Pancreas (tissue), 10 donors: Measurements from ENCODE around the gene DNMT3A. TPM values are rescaled to one million over a fixed set of nuclear protein-coding genes. Genes with fewer than 3 reads are reported as not detected.

Source experiments
- ATAC-seq, 4 donors: fragments of 200-7000 bp; cut with Tn5 transposase; one replicate each; pipeline versions ENCODE4 v1.8.0 to v1.9.1; 2020; ENCODE audit warnings: mild to moderate bottlenecking in 4 of 4, moderate library complexity in 4 of 4
- DNase-seq, 6 donors: peaks; one replicate each; pipeline ENCODE4 v3.0.0-alpha.2; 2020
- FAIRE-seq: peaks from 2 replicates; lab custom pipeline; 2012; peaks lifted over from hg19 to GRCh38; lab: Jason Lieb, UNC
- H3K27ac ChIP-seq, 4 donors: fragments of 200-600 bp; sonication (generic); 1 replicate in 3 of 4; 2 replicates in 1 of 4; pipeline versions ENCODE4 v1.5.0 to v1.8.0; 2020
- H3K27me3 ChIP-seq, 4 donors: fragments of 200-600 bp; one replicate each; pipeline ENCODE4 v1.8.0; 2021
- H3K36me3 ChIP-seq, 3 donors: fragments of 200-600 bp; sonication (generic) in 1 of 3; one replicate each; pipeline versions ENCODE4 v1.5.0 to v1.8.0; 2020 to 2021
- H3K4me1 ChIP-seq, 3 donors: fragments of 200-600 bp; one replicate each; pipeline ENCODE4 v1.8.0; 2021
- H3K4me3 ChIP-seq, 4 donors: fragments of 200-600 bp; sonication (generic) in 2 of 4; one replicate each; pipeline versions ENCODE4 v1.5.0 to v1.8.0; 2020 to 2021
- H3K9me3 ChIP-seq, 4 donors: fragments of 200-600 bp; one replicate each; pipeline ENCODE4 v1.8.0; 2021
- CTCF ChIP-seq, 4 donors: fragments of 200-600 bp; sonication (generic) in 3 of 4; IDR thresholded peaks; one replicate each; pipeline versions ENCODE4 v1.5.0 to v1.8.0; 2021; ENCODE audit warnings: antibody characterized with exemption in 4 of 4
- WGBS, 2 donors: extraction: QIAGEN DNeasy Blood & Tissue Kit; methylation state at CpG; one replicate each; pipeline ENCODE4 v1.1.7; 2013; 5-methylcytosine and 5-hydroxymethylcytosine counted together
- intact Hi-C, 3 donors: fragments of 100-400 bp; cut with DNase I; formaldehyde crosslinking; loops; one replicate each; pipeline versions ENCODE4 v1.11.1 to v1.14.2; 2022
- polyA plus RNA-seq, 2 donors: library from polyadenylated mRNA; stranded (reverse); fragments of 200-250 nt; gene quantifications; one replicate each; pipeline ENCODE4 v1.2.3, GENCODE V29; 2013
- total RNA-seq, 6 donors: library from RNA; stranded (reverse); fragmentation: NEBNext Ultra II Directional in 4 of 6; extraction: Animal tissue kit (Norgen Biotek cat#: 25700) in 4 of 6; gene quantifications; one replicate each; pipeline versions ENCODE4 v1.2.1 to v1.2.4, GENCODE V29; 2021 to 2023
- donor health status: healthy with polysubstance abuse.
- donor health status: DM: no; HTN: no; CAD: no; lungs with moderate emphysema.
- donor health status: DM: no; HTN: no; CAD: no.
- donor health status: control.
- donor health status: control.
- donor health status: Bipolar disorder and iron deficiency.
- donor health status: DM: yes; HTN: yes; CAD: no.
- donor health status: DM: no; HTN: no; CAD: no.
- donor health status: DM: no; HTN: no; CAD: no.
- donor health status: DM: yes; HTN: yes; CAD: no.

Gene DNMT3A
- total and polyA plus RNA-seq, 8 donors = 10.3 to 30.9 (median 17.5) TPM

GRCh38 chr2:25237764-25238163 lies 104.0 kb downstream of the DNMT3A start:
- ATAC-seq = no peak
- Histone ChIP-seq H3K9me3 (no peaks in the 10 kb centered on the region), H3K27ac (no peak overlapping the region), H3K36me3 (peaks cover 3 to 62% (median 20%) of the 10 kb centered on the region in 3 donors), H3K27me3 (no peaks in the 10 kb centered on the region), H3K4me1 (no peaks in the 10 kb centered on the region), H3K4me3 (no peak overlapping the region)
- no peak for TF ChIP-seq CTCF (IDR thresholded peaks at IDR 0.05)
- FAIRE-seq = no peak
- intact Hi-C loops = no loop called here
- 83 to 88% methylated on average over 8 of the region's 8 CpGs for WGBS, 2 donors
- DNase-seq = no peak

- Histone ChIP-seq H3K36me3 (peaks cover 3 to 60% (median 20%) of the 10 kb centered on the region in 3 donors), H3K9me3 (no peaks in the 10 kb centered on the region), H3K27me3 (no peaks in the 10 kb centered on the region), H3K4me3 (no peak overlapping the region), H3K27ac (no peak overlapping the region), H3K4me1 (no peaks in the 10 kb centered on the region)
- no peak for FAIRE-seq
- 63 to 65% methylated on average over 8 of the region's 8 CpGs for WGBS, 2 donors
- no peak for ATAC-seq
- no peak for DNase-seq
- intact Hi-C loops = no loop called here
- TF ChIP-seq CTCF (IDR thresholded peaks at IDR 0.05) = no peak
Observed at GRCh38 chr2:25236736-25237135, 105.0 kb downstream of the DNMT3A start.

- ATAC-seq (no peak), DNase-seq (no peak), FAIRE-seq (no peak)
- WGBS, 2 donors = 92 to 96% methylated on average over 8 of the region's 8 CpGs
- Histone ChIP-seq H3K27ac (no peak overlapping the region), H3K9me3 (no peaks in the 10 kb centered on the region), H3K4me3 (no peak overlapping the region), H3K4me1 (no peaks in the 10 kb centered on the region), H3K36me3 (peaks cover 3 to 40% (median 16%) of the 10 kb centered on the region in 3 donors), H3K27me3 (no peaks in the 10 kb centered on the region)
- intact Hi-C loops = no loop called here
- no peak for TF ChIP-seq CTCF (IDR thresholded peaks at IDR 0.05)
Observed at GRCh38 chr2:25234738-25235137, 107.0 kb downstream of the DNMT3A start.

GRCh38 chr2:25233916-25234605 lies 107.7 kb downstream of the DNMT3A start:
- no peaks in the 10 kb centered on the region for H3K4me1 ChIP-seq
- WGBS, 2 donors = 91 to 93% methylated on average over 20 of the region's 20 CpGs
- H3K4me3 ChIP-seq = no peak overlapping the region
- no peak for DNase-seq
- H3K9me3 ChIP-seq = no peaks in the 10 kb centered on the region
- no peak for FAIRE-seq
- intact Hi-C loops = no loop called here
- no peaks in the 10 kb centered on the region for H3K27me3 ChIP-seq
- no peak for TF ChIP-seq CTCF (IDR thresholded peaks at IDR 0.05)
- H3K36me3 ChIP-seq = peaks cover 0 to 33% (median 16%) of the 10 kb centered on the region in 3 donors
- ATAC-seq = no peak
- no peak overlapping the region for H3K27ac ChIP-seq

- Histone ChIP-seq H3K4me3 (no peak overlapping the region), H3K27ac (no peak overlapping the region), H3K27me3 (no peaks in the 10 kb centered on the region), H3K9me3 (no peaks in the 10 kb centered on the region), H3K36me3 (peaks cover 0 to 25% (median 16%) of the 10 kb centered on the region in 3 donors), H3K4me1 (peaks cover 0 to 2% (median 0%) of the 10 kb centered on the region in 3 donors)
- intact Hi-C loops = no loop called here
- WGBS, 2 donors = 81 to 91% methylated on average over 12 of the region's 12 CpGs
- FAIRE-seq (no peak), DNase-seq (no peak), ATAC-seq (no peak)
- no peak for TF ChIP-seq CTCF (IDR thresholded peaks at IDR 0.05)
Observed at GRCh38 chr2:25232248-25232825, 109.4 kb downstream of the DNMT3A start.
